HepG2 (cell line): Measurements from ENCODE around the gene PTPRD. TPM values are rescaled to one million over a fixed set of nuclear protein-coding genes. Genes with fewer than 3 reads are reported as not detected.
A peak's percentile ranks its signal among the peaks of the same experiment; 100 is the strongest.

Experiments
- ATAC-seq: fragments of 200-7000 bp; cut with Tn5 transposase; 3 replicates; pipeline ENCODE4 v1.9.1; 2020; ENCODE audit warnings: mild to moderate bottlenecking, moderate library complexity
- BruUV-seq: library from RNA; stranded (reverse); fragments of 400-500 nt; replicated peaks from 2 replicates; lab custom pipeline; 2021; lab: Mats Ljungman, UMichigan
- CTCF ChIA-PET: fragments of 300-600 bp; formaldehyde crosslinking; extraction: SDS; loops from one replicate; lab custom pipeline; 2021; ENCODE audit warnings: low total read pairs, inconsistent platforms, low intra/inter-chr PET ratio; lab: Yijun Ruan, JAX
- POLR2A ChIA-PET: fragments of 350-600 bp; sonication (Branson Sonifier 250); formaldehyde crosslinking; loops from one replicate; lab custom pipeline; 2020; ENCODE audit warnings: antibody characterized with exemption, inconsistent platforms; lab: Yijun Ruan, JAX
- DNase-seq: peaks from one replicate; pipeline ENCODE4 v3.0.0-alpha.2; 2015; ENCODE audit warnings: low spot score
- FAIRE-seq: peaks from 3 replicates; lab custom pipeline; 2011; peaks lifted over from hg19 to GRCh38; lab: Jason Lieb, UNC
- H2AFZ ChIP-seq: one replicate; pipeline ENCODE4 v1.6.1; 2011; ENCODE audit warnings: low read length, inconsistent platforms
- H3K27ac ChIP-seq: fragments of 300-600 bp; 3 replicates; pipeline ENCODE4 v1.8.0; 2011; ENCODE audit warnings: mixed run types, mild to moderate bottlenecking, mixed read lengths, low read length, inconsistent platforms; ENCODE audit not compliant: insufficient read depth; ENCODE audit errors: extremely low read length
- H3K27me3 ChIP-seq, 2 experiments: fragments of 200-600 bp in 1 of 2; 2 replicates in 1 of 2; 3 replicates in 1 of 2; pipeline versions ENCODE4 v1.6.0 to v1.8.0; 2011; ENCODE audit warnings: low read length in 2 of 2, mild to moderate bottlenecking in 2 of 2, moderate library complexity in 2 of 2, inconsistent platforms in 1 of 2; ENCODE audit not compliant: insufficient read depth in 2 of 2, control insufficient read depth in 1 of 2
- H3K36me3 ChIP-seq, 2 experiments: fragments of 200-600 bp in 1 of 2; replicated peaks in 1 of 2; 2 replicates in 1 of 2; 3 replicates in 1 of 2; pipeline versions ENCODE4 v1.5.1 to v1.8.0; 2011; ENCODE audit warnings: low read length in 2 of 2, inconsistent platforms in 1 of 2; ENCODE audit not compliant: insufficient read depth in 2 of 2, control insufficient read depth in 1 of 2
- H3K4me1 ChIP-seq: 2 replicates; pipeline ENCODE4 v1.5.1; 2012; ENCODE audit warnings: low read length, inconsistent platforms; ENCODE audit not compliant: insufficient read depth
- H3K4me2 ChIP-seq: 2 replicates; pipeline ENCODE4 v1.6.0; 2011; ENCODE audit warnings: low read depth, low read length, inconsistent platforms
- H3K4me3 ChIP-seq, 3 experiments: fragments of 200-600 bp in 1 of 3; sonication (generic), shearing (Covaris generic) in 1 of 3; replicated peaks in 1 of 3; 2 replicates each; pipeline ENCODE4 v1.5.1; 2011 to 2016; ENCODE audit warnings: low read length in 3 of 3, inconsistent platforms in 2 of 3, low read depth in 2 of 3, mild to moderate bottlenecking in 2 of 3, control low read depth in 1 of 3, mixed read lengths in 1 of 3; ENCODE audit not compliant: insufficient read depth in 1 of 3
- H3K79me2 ChIP-seq: one replicate; pipeline ENCODE4 v1.6.1; 2011; ENCODE audit warnings: low read length, inconsistent platforms; ENCODE audit not compliant: insufficient read depth
- H3K9ac ChIP-seq: 2 replicates; pipeline ENCODE4 v1.6.0; 2011; ENCODE audit warnings: mild to moderate bottlenecking, low read depth, low read length, inconsistent platforms; ENCODE audit not compliant: insufficient read depth
- H3K9me3 ChIP-seq: 2 replicates; pipeline ENCODE4 v1.5.1; 2012; ENCODE audit warnings: mild to moderate bottlenecking, low read length
- H4K20me1 ChIP-seq: 2 replicates; pipeline ENCODE4 v1.6.0; 2011; ENCODE audit warnings: inconsistent platforms, mild to moderate bottlenecking, low read length, moderate library complexity; ENCODE audit not compliant: insufficient read depth
- ATF1 ChIP-seq: IDR thresholded peaks from 2 replicates; pipeline ENCODE4 v1.6.1; 2016; ENCODE audit warnings: mild to moderate bottlenecking, control low read depth
- MAFF ChIP-seq: IDR thresholded peaks from 2 replicates; pipeline ENCODE4 v1.6.1; 2011; ENCODE audit warnings: low read depth, low read length, improper control_type of control experiment
- MAFK ChIP-seq, 2 experiments: IDR thresholded peaks in 1 of 2; conservative IDR thresholded peaks in 1 of 2; 2 replicates each; pipeline ENCODE4 v1.6.1; 2011; ENCODE audit warnings: improper control_type of control experiment in 2 of 2, low read length in 2 of 2
- NCOA2 ChIP-seq: sonication (generic); formaldehyde crosslinking; IDR thresholded peaks from 2 replicates; pipeline ENCODE4 v1.8.0; 2022; ENCODE audit warnings: inconsistent platforms
- RBFOX2 ChIP-seq: fragments of 200-400 bp; formaldehyde crosslinking; IDR thresholded peaks from 2 replicates; pipeline ENCODE4 v1.6.1; 2017; ENCODE audit warnings: low read depth, mild to moderate bottlenecking, low read length
- SETDB1 ChIP-seq: sonication (generic); formaldehyde crosslinking; IDR thresholded peaks from 2 replicates; pipeline ENCODE4 v1.5.1; 2020; ENCODE audit warnings: missing genetic modification reagents, mild to moderate bottlenecking, borderline replicate concordance
- ZBTB42 ChIP-seq: sonication (generic); formaldehyde crosslinking; IDR thresholded peaks from 2 replicates; pipeline ENCODE4 v1.5.0; 2020; ENCODE audit warnings: mild to moderate bottlenecking, missing genetic modification reagents
- ZNF431 ChIP-seq: sonication (generic); formaldehyde crosslinking; IDR thresholded peaks from 2 replicates; pipeline ENCODE4 v1.9.0; 2022; ENCODE audit warnings: missing genetic modification reagents, low read depth, mild to moderate bottlenecking, borderline replicate concordance
- ZNF432 ChIP-seq: sonication (generic); formaldehyde crosslinking; IDR thresholded peaks from 2 replicates; pipeline ENCODE4 v1.5.0; 2020; ENCODE audit warnings: missing genetic modification reagents, mild to moderate bottlenecking, borderline replicate concordance
- ZNF709 ChIP-seq: sonication (generic); formaldehyde crosslinking; IDR thresholded peaks from 2 replicates; pipeline ENCODE4 v1.5.0; 2020; ENCODE audit warnings: mild to moderate bottlenecking, missing genetic modification reagents
- ZNF788 ChIP-seq: sonication (generic); formaldehyde crosslinking; IDR thresholded peaks from 2 replicates; pipeline ENCODE4 v1.5.0; 2020; ENCODE audit warnings: mild to moderate bottlenecking, missing genetic modification reagents, borderline replicate concordance
- WGBS: methylation state at CpG from one replicate; pipeline ENCODE4 v1.1.6; 2017; ENCODE audit warnings: low lambda C conversion rate; 5-methylcytosine and 5-hydroxymethylcytosine counted together
- in situ Hi-C: cut with HindIII; loops from 2 replicates; pipeline ENCODE4 v1.10.0; 2017; ENCODE audit warnings: low pct_unique_long_range_greater_than_20kb; ENCODE audit not compliant: extremely low pct_ligation_motif_present
- intact Hi-C: fragments of 100-400 bp; cut with micrococcal nuclease; formaldehyde crosslinking; loops from one replicate; pipeline ENCODE4 v1.10.0; 2022; ENCODE audit not compliant: unreplicated experiment
- polyA plus RNA-seq, 8 experiments: library from polyadenylated mRNA; depleted of rRNA in 3 of 8; stranded (reverse) in 7 of 8; unstranded in 1 of 8; fragments of >200 nt; fragmentation: Illumina TruSeq in 4 of 8; extraction: Trizol in 4 of 8; gene quantifications; 2 replicates each; pipeline versions ENCODE4 v1.2.1 to v1.2.3, GENCODE V29; 2011 to 2016; ENCODE audit warnings: low read depth in 4 of 8, missing spikeins in 1 of 8, mixed read lengths in 1 of 8; ENCODE audit not compliant: insufficient read depth in 1 of 8
- total RNA-seq, 5 experiments: library from RNA; depleted of rRNA; stranded (reverse); fragments of >200 nt; fragmentation: Illumina TruSeq; extraction: Trizol; gene quantifications; 2 replicates each; pipeline ENCODE4 v1.2.3, GENCODE V29; 2016; ENCODE audit warnings: low read depth in 1 of 5
- TF ChIP-seq, protein P1 (sequence below): sonication (generic); formaldehyde crosslinking; IDR thresholded peaks from 2 replicates; pipeline ENCODE4 v1.4.0; 2020; ENCODE audit warnings: missing genetic modification reagents
- TF ChIP-seq, protein P2 (sequence below): IDR thresholded peaks from 2 replicates; pipeline ENCODE4 v1.6.1; 2016; ENCODE audit warnings: missing compliant biosample characterization, missing genetic modification reagents, borderline replicate concordance

Gene PTPRD
- total and polyA plus RNA-seq, 2 of the 13 experiments (the other 11 are each of a cell fraction or from before 2014, with no cell fraction given): 0.05 TPM; not detected in 1

DNA sequence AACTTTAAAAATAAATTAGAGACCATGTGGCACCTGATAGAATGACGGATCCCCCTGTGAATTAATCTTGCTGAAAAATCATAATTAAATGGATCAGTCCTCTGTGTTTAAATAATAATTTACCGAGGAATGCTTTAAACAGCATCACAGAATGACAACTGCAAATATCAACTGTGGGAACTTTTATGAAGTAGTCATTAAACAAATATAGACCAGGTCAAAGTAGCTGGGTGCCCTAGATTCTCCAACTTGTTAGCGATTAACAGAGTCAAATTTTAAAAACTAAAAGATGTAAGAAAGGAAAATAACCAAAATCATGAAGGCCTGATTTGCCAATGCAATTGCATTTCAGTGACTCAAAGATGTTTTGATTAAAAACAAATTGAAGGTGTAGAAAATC, 933.4 kb downstream of the PTPRD start (continued):
- no peak for TF ChIP-seq ZNF431 (CRISPR knock-in tag)
- no peak for TF ChIP-seq RBFOX2
- no peak for TF ChIP-seq SETDB1
- TF ChIP-seq NCOA2 (CRISPR knock-in tag): no peak
- no peak for TF ChIP-seq ZNF432 (CRISPR knock-in tag)
- no peak for TF ChIP-seq ZBTB42 (CRISPR knock-in tag)
- TF ChIP-seq, protein P1, sequence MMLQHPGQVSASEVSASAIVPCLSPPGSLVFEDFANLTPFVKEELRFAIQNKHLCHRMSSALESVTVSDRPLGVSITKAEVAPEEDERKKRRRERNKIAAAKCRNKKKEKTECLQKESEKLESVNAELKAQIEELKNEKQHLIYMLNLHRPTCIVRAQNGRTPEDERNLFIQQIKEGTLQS (CRISPR knock-in tag): no peak
- no peak for TF ChIP-seq ZNF788 (CRISPR knock-in tag)
- TF ChIP-seq, protein P2, sequence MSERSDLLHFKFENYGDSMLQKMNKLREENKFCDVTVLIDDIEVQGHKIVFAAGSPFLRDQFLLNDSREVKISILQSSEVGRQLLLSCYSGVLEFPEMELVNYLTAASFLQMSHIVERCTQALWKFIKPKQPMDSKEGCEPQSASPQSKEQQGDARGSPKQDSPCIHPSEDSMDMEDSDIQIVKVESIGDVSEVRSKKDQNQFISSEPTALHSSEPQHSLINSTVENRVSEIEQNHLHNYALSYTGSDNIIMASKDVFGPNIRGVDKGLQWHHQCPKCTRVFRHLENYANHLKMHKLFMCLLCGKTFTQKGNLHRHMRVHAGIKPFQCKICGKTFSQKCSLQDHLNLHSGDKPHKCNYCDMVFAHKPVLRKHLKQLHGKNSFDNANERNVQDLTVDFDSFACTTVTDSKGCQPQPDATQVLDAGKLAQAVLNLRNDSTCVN (CRISPR knock-in tag): no peak
- no peak for TF ChIP-seq ZNF709 (CRISPR knock-in tag)

DNA sequence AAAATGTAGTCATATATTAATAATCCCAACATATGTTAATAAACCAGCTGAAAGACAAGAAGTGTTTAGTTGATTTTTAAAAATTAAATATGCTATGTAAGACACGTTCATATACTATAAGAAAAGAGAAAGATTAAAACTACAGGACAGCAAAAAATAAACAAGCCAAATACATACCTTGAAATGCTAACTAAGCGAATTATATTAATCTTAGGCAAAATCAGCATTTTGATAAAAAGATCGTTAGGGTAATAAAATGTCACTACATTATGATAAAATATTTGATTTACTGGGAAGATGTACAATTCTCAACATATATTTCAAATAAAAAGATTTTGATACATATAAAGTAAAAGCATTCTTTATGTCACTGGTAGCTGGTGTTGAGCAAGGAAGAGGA, 938.3 kb downstream of the PTPRD start:
- in situ Hi-C loops (no loop called here), intact Hi-C loops (no loop called here)
- FAIRE-seq (no peak), DNase-seq (no peak), ATAC-seq (no peak)
- Histone ChIP-seq H3K4me1 (no peaks in the 10 kb centered on the region), H3K9ac (no peak overlapping the region), H3K27ac (no peak overlapping the region), H3K36me3 (no peaks in the 10 kb centered on the region), H2AFZ (no peak overlapping the region), H3K79me2 (no peaks in the 10 kb centered on the region), H3K27me3 (no peaks in the 10 kb centered on the region), H3K9me3 (no peaks in the 10 kb centered on the region), H4K20me1 (no peaks in the 10 kb centered on the region), H3K4me2 (no peak overlapping the region), H3K4me3 (no peak overlapping the region)
- no TSS peak for BruUV-seq
- ChIA-PET CTCF (no interaction called here), POLR2A (no interaction called here)
- peak; percentile 32 to 79 for TF ChIP-seq MAFK (conservative IDR thresholded peaks at IDR 0.05 in 1 of 2, IDR thresholded peaks at IDR 0.05 in 1 of 2; ENCODE audit: low read length in 2 of 2)
- TF ChIP-seq MAFF: peak; percentile 68
- no peak for TF ChIP-seq ATF1 (CRISPR knock-in tag)
- WGBS: under 1% methylated on average over 3 of the region's 3 CpGs
